ENCODE data around the gene NOB1. TPM values are rescaled to one million over a fixed set of nuclear protein-coding genes. Genes with fewer than 3 reads are reported as not detected.

Gene NOB1
- total and polyA plus RNA-seq, 9 of the 15 experiments (the other 6 are each of a cell fraction or from before 2014, with no cell fraction given) = 42.4 to 148 (median 116) TPM

DNA sequence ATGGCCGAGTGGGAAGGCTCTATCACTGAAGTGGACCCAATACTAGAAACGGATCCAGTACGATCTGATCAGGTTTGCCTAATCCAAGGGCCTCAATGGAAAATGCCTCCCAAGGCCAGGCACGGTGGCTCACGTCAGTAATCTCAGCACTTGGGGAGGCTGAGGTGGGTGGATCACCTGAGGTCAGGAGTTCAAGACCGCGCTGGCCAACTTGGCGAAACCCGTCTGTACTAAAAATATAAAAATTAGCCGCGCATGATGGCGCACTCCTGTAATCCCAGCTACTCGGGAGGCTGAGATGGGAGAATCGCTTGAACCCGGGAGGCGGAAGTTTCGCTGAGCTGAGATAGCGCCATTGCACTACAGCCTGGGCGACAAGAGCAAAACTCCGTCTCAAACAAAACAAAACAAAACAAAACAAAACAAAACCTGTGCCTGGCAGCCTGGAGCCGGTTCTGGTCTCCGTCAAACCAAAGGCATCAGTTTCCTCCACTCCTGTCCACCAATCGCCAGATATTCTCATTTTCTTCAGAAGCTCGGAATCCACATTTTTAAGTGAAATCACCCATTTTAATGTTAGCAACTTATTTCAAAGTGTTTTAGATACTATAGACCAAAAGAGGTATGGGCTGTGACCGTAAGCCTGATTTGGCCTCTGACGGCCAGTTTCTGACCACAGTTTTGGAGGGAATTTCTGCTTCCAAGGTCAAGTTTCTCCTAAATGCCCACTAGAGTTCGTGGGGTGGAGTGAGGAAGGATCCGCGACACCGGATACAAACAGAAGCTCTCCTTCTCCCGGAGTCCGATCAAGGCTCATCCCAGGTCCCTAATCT is 29.0 kb downstream of the NOB1 start (continued):
- TF ChIP-seq, protein P1, sequence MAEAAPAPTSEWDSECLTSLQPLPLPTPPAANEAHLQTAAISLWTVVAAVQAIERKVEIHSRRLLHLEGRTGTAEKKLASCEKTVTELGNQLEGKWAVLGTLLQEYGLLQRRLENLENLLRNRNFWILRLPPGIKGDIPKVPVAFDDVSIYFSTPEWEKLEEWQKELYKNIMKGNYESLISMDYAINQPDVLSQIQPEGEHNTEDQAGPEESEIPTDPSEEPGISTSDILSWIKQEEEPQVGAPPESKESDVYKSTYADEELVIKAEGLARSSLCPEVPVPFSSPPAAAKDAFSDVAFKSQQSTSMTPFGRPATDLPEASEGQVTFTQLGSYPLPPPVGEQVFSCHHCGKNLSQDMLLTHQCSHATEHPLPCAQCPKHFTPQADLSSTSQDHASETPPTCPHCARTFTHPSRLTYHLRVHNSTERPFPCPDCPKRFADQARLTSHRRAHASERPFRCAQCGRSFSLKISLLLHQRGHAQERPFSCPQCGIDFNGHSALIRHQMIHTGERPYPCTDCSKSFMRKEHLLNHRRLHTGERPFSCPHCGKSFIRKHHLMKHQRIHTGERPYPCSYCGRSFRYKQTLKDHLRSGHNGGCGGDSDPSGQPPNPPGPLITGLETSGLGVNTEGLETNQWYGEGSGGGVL (CRISPR knock-in tag; IDR thresholded peaks at IDR 0.05) = no peak
- TF ChIP-seq EP300 (IDR thresholded peaks at IDR 0.05; ENCODE audit: low read length) (no peak), CBFA2T3 (IDR thresholded peaks at IDR 0.05) (no peak), MAFG (tag; conservative IDR thresholded peaks at IDR 0.05) (no peak), HNRNPK (IDR thresholded peaks at IDR 0.05; ENCODE audit: low read depth, low read length, poor library complexity, severe bottlenecking) (no peak), ZC3H8 (IDR thresholded peaks at IDR 0.05) (no peak), SRF (CRISPR knock-in tag; IDR thresholded peaks at IDR 0.05) (no peak), BRD9 (IDR thresholded peaks at IDR 0.05; ENCODE audit: low read depth, partially characterized antibody) (peak; percentile 61), SIRT6 (IDR thresholded peaks at IDR 0.05; ENCODE audit: low read depth, low read length) (no peak), ZNF75A (CRISPR knock-in tag; IDR thresholded peaks at IDR 0.05) (no peak)
- TF ChIP-seq, protein P2, sequence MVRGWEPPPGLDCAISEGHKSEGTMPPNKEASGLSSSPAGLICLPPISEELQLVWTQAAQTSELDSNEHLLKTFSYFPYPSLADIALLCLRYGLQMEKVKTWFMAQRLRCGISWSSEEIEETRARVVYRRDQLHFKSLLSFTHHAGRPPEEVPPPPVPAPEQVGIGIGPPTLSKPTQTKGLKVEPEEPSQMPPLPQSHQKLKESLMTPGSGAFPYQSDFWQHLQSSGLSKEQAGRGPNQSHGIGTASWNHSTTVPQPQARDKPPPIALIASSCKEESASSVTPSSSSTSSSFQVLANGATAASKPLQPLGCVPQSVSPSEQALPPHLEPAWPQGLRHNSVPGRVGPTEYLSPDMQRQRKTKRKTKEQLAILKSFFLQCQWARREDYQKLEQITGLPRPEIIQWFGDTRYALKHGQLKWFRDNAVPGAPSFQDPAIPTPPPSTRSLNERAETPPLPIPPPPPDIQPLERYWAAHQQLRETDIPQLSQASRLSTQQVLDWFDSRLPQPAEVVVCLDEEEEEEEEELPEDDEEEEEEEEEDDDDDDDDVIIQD (CRISPR knock-in tag; IDR thresholded peaks at IDR 0.05) = no peak
- TF ChIP-seq, protein P3, sequence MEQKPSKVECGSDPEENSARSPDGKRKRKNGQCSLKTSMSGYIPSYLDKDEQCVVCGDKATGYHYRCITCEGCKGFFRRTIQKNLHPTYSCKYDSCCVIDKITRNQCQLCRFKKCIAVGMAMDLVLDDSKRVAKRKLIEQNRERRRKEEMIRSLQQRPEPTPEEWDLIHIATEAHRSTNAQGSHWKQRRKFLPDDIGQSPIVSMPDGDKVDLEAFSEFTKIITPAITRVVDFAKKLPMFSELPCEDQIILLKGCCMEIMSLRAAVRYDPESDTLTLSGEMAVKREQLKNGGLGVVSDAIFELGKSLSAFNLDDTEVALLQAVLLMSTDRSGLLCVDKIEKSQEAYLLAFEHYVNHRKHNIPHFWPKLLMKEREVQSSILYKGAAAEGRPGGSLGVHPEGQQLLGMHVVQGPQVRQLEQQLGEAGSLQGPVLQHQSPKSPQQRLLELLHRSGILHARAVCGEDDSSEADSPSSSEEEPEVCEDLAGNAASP (IDR thresholded peaks at IDR 0.05) = no peak
- TF ChIP-seq, protein P4, sequence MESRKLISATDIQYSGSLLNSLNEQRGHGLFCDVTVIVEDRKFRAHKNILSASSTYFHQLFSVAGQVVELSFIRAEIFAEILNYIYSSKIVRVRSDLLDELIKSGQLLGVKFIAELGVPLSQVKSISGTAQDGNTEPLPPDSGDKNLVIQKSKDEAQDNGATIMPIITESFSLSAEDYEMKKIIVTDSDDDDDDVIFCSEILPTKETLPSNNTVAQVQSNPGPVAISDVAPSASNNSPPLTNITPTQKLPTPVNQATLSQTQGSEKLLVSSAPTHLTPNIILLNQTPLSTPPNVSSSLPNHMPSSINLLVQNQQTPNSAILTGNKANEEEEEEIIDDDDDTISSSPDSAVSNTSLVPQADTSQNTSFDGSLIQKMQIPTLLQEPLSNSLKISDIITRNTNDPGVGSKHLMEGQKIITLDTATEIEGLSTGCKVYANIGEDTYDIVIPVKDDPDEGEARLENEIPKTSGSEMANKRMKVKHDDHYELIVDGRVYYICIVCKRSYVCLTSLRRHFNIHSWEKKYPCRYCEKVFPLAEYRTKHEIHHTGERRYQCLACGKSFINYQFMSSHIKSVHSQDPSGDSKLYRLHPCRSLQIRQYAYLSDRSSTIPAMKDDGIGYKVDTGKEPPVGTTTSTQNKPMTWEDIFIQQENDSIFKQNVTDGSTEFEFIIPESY (CRISPR knock-in tag; IDR thresholded peaks at IDR 0.05) = no peak

All from K562 (cell line).